Neuron (in vitro differentiated cells): ENCODE data around the gene CDH13.

ENCODE experiments used
- H2AFZ ChIP-seq: one replicate; pipeline ENCODE4 v1.6.1; 2013; ENCODE audit warnings: low read depth, mild to moderate bottlenecking, inconsistent platforms, low read length, moderate library complexity
- H3K27me3 ChIP-seq: one replicate; pipeline ENCODE4 v1.6.1; 2013; ENCODE audit warnings: low read length; ENCODE audit not compliant: insufficient read depth
- H3K36me3 ChIP-seq: one replicate; pipeline ENCODE4 v1.6.1; 2013; ENCODE audit warnings: low read length; ENCODE audit not compliant: insufficient read depth
- H3K4me1 ChIP-seq: one replicate; pipeline ENCODE4 v1.6.1; 2013; ENCODE audit warnings: low read length; ENCODE audit not compliant: insufficient read depth
- H3K4me3 ChIP-seq: 2 replicates; pipeline ENCODE4 v1.5.1; 2013; ENCODE audit warnings: mild to moderate bottlenecking, low read length, moderate library complexity
- H3K9me3 ChIP-seq: one replicate; pipeline ENCODE4 v1.6.1; 2013; ENCODE audit warnings: low read length

The CDH13 gene

DNA sequence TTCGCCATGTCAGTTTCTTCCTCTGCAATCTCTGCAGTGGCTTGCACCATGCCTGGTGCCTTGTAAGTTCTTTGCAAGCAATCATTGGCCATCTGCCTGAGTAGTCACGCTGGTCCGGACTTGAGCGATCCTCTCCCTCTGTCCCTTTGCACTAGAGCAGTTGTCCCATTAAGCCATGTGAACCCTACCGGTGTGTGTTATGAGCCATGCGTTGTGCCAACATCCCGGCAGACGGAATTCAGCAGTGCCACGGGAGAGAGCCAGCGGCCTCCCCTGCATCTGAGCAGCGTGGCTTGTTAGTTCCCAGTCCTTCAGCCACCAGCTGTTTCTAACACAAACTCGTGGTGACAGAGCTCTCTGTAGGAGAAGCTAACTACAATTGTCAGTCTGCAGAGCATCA lies 905.9 kb downstream of the CDH13 start:
- H3K9me3 ChIP-seq, result no peaks in the 10 kb centered on the region
- H3K4me3 ChIP-seq, result no peak overlapping the region
- H2AFZ ChIP-seq, result no peak overlapping the region
- no peaks in the 10 kb centered on the region for H3K27me3 ChIP-seq
- no peaks in the 10 kb centered on the region for H3K36me3 ChIP-seq
- no peaks in the 10 kb centered on the region for H3K4me1 ChIP-seq

DNA sequence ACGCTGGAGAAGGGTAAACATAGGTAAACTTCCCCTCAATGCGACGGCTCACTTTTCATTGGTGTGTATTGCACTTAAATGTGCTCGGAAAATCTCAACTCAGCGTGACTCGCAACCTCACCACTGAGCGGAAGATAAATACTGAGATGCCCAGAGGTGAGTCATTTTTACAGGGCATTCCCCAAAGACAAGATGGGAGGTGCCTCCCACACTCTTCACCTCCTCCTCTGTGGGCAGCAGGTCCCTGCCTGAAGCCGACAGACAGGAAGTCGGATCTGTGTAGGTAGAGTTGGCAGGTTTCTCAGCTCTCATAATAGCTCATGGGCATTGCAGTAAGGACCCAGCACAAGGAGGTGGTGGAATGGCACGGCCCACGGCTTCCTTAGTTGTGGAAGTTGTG lies 906.4 kb downstream of the CDH13 start:
- no peak overlapping the region for H2AFZ ChIP-seq
- H3K27me3 ChIP-seq, result no peaks in the 10 kb centered on the region
- H3K4me3 ChIP-seq, result no peak overlapping the region
- no peaks in the 10 kb centered on the region for H3K36me3 ChIP-seq
- no peaks in the 10 kb centered on the region for H3K4me1 ChIP-seq
- no peaks in the 10 kb centered on the region for H3K9me3 ChIP-seq

DNA sequence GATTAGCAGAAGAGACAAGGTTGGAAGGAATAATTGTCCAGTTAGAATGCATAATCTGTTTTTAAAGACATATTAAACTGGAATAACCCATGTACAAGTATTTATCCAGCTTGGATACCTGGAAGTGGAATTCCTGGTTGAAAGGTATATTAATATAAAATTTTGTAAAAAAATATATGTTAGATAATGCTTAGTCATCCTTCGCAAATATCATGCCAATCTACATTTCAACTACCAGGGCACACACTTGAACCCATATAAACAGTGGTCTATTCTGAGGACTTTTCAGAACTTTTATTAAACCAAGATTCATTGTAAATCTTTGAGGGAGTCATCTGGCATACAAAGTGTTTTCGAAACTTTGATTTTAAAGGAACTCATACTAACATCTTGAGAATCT lies 911.9 kb downstream of the CDH13 start:
- H3K4me1 ChIP-seq, result no peaks in the 10 kb centered on the region
- H3K4me3 ChIP-seq, result no peak overlapping the region
- H2AFZ ChIP-seq, result no peak overlapping the region
- no peaks in the 10 kb centered on the region for H3K27me3 ChIP-seq
- H3K9me3 ChIP-seq, result no peaks in the 10 kb centered on the region
- no peaks in the 10 kb centered on the region for H3K36me3 ChIP-seq

DNA sequence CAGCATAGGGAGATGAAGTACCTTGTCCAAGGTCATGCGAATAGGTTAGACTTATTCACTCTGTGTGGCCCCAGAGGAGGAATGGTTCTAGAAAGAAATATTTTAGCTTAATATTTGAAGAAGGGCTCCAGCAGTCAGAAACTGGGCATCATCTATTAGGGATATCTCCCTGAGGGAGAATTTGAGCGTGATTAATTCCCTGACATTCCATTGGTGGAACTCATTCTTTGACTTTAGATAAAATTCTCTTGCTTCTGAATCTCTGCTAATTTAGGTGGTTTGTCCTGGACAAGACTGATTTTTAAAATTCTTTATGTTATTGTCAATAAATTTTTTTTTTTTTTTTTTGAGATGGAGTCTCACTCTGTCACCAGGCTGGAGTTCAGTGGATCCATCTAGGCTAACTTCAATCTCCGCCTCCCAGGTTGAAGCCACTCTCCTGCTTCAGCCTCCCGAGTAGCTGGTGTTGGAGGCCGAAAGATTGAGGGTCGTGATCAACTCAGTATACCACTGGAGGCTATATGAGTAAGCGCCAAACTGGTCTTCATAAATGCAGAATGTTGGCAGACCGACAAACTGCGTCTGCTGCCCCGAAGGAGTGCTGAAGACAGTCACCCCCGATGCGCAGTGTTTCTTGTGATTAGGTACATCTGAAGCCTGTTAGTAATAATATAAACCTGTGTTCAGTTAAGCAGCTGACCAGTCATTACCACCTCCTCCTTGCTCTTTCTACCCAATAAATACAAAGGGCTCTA lies 913.1 kb downstream of the CDH13 start:
- Histone ChIP-seq H3K4me1 (no peaks in the 10 kb centered on the region), H3K4me3 (no peak overlapping the region), H3K36me3 (no peaks in the 10 kb centered on the region), H3K27me3 (no peaks in the 10 kb centered on the region), H3K9me3 (no peaks in the 10 kb centered on the region), H2AFZ (no peak overlapping the region)

DNA sequence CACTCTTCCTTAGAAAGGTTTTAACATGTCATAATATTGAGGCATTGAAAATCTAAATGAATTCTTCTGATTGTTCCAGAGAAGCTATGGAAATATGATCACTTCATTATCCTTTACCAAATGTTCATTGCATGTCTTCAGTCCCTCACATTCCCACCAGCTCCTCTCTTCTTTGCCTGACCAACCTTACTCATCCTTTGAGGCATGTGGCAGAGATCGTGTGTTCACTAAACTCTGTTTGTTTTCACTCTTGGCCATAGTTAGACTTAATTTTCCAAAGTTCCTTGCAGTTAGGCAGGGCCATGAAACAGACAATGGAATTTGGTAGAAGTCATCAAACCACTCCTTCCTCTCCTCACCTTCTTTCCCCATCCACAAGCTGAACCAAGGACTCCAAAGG lies 914.5 kb downstream of the CDH13 start:
- Histone ChIP-seq H3K9me3 (no peaks in the 10 kb centered on the region), H2AFZ (no peak overlapping the region), H3K27me3 (no peaks in the 10 kb centered on the region), H3K36me3 (no peaks in the 10 kb centered on the region), H3K4me1 (no peaks in the 10 kb centered on the region), H3K4me3 (no peak overlapping the region)

DNA sequence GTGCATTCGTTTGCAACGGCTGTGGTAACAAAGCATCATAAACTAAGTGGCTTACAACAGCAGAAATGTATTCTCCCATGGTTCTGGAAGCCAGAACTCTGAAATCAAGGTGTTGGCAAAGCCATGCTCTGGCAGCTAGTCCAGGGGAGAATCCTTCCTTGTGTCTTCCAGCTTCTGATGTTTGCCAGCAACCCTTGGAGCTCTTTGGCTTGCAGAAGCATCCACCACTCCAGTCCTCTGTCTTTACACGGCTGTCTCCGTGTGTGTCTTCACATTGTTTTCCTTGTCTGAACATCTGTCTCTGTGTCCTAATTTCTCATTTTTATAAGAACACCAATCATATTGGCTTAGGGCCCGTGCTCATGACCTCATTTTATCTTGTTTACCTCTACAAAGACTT lies 915.7 kb downstream of the CDH13 start:
- Histone ChIP-seq H3K27me3 (no peaks in the 10 kb centered on the region), H2AFZ (no peak overlapping the region), H3K4me3 (no peak overlapping the region), H3K9me3 (no peaks in the 10 kb centered on the region), H3K4me1 (no peaks in the 10 kb centered on the region), H3K36me3 (no peaks in the 10 kb centered on the region)

DNA sequence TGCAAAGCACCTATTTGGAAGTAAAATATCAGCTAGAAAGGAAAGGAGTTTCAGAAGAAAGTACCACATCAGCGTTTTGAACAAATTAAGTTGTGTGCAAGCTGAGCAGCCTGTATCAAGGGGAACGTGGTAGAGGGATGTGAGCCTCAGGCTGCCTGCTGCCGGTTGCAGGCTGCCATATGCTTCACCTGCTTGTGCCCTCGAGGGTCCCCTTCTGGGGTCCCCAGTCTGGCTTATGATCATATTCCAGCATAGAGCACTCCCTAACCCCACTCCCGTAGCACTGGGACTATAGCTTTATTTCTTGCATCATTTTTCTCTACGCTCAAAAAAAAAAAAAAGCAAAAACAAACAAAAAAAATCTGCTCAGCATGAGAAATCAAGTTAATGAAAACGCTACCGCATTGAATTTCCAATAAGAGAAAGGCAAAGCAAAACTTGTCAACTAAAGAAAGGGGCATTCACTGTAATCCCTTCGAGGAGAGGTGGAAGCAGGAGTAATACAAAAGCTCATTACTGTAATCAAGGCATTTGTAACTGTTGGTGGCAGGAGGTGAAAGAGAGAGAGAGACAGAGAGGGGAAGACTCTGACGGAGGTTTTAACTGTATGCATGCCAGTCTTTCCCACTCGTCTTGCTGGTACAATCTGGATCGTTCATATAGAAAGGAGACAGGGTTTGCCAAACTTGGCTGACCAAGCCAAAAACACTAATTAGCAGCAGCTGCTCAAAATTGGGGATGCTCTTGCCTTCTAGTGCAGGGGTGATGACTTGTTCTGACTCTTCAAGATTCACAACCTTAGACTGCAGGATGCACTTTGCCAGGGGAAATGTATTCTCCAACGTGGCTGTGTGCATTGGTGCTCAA lies 922.8 kb downstream of the CDH13 start:
- Histone ChIP-seq H3K9me3 (no peaks in the 10 kb centered on the region), H3K36me3 (no peaks in the 10 kb centered on the region), H3K4me3 (no peak overlapping the region), H3K4me1 (no peaks in the 10 kb centered on the region), H2AFZ (no peak overlapping the region), H3K27me3 (no peaks in the 10 kb centered on the region)

DNA sequence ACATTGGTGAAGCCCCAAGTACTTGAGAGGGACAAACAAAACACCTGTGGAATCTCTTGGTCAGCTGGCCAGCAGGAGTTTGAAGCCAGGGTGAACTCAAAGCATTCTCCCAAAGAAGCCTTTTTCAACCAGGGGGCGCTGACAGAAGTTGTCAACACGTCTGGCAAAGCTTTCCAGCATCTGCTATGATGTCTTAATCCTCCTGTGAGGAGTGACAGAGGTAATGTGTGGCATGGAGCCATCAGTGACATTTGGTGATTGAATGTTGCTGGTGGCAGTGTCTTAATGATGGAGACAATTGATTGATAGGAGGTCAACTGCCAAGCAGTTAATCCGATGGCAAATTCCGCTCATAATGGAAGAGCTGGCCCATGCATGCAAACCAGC lies 923.4 kb downstream of the CDH13 start:
- H3K27me3 ChIP-seq, result no peaks in the 10 kb centered on the region
- H2AFZ ChIP-seq, result no peak overlapping the region
- H3K4me1 ChIP-seq, result no peaks in the 10 kb centered on the region
- H3K9me3 ChIP-seq, result no peaks in the 10 kb centered on the region
- H3K4me3 ChIP-seq, result no peak overlapping the region
- no peaks in the 10 kb centered on the region for H3K36me3 ChIP-seq

DNA sequence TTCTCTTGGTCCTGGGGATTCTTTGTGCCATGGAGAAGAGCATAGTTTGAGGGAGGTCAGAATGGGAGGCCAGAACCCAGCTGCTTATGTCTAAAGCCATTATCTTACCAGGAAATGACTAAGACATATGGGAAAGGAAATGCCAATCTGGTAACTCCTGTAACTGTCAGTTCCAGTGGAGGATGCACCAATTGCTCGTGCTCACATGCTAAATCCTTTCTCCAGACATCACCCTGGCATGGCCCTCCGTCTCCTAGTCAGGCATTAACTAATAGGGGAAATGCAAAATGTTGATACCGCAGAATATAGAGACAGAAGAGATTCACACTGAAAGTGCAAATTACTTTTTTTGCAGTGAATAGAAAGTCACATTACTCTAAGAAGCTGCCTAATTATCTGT lies 925.5 kb downstream of the CDH13 start:
- Histone ChIP-seq H3K9me3 (no peaks in the 10 kb centered on the region), H3K4me3 (no peak overlapping the region), H3K36me3 (no peaks in the 10 kb centered on the region), H2AFZ (no peak overlapping the region), H3K27me3 (no peaks in the 10 kb centered on the region), H3K4me1 (no peaks in the 10 kb centered on the region)

DNA sequence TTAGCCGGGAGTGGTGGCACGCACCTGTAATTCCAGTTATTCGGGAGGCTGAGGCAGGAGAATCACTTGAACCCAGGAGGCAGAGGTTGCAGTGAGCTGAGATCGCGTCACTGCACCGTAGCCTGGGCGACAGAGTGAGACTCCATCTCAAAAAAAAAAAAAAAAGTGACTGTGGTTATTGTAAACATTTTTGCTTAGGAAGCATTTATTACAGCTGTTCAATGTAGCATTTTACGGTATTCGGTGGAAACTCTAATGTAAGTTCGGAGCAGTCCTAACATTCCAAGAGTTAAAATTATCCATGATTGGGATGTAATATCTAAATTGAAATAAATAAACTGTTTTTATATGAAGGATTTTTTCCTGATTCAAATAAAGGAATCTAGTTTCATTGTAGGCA lies 926.2 kb downstream of the CDH13 start:
- no peak overlapping the region for H2AFZ ChIP-seq

DNA sequence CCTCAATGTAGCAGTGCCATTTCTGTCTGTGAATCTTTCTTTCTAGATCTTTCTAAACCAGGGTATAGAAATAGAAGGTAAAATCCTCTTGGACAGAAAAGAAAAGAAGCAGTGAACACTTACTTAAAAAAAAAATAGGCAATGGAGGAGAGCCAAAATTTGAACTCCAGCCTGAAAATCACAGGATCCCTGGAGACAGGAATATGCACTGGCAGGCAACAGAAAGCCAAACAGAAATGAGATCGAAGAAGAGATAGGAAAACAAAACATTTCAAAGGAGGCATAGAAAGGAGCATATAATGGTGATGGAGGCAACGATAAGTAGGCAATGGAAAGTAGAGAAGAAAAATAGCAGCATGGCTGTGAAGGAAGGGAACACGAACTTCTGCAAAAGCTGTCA lies 927.3 kb downstream of the CDH13 start:
- no peaks in the 10 kb centered on the region for H3K9me3 ChIP-seq
- no peak overlapping the region for H2AFZ ChIP-seq
- H3K4me1 ChIP-seq, result no peaks in the 10 kb centered on the region
- no peaks in the 10 kb centered on the region for H3K36me3 ChIP-seq
- peaks cover 2% of the 10 kb centered on the region for H3K27me3 ChIP-seq
- no peak overlapping the region for H3K4me3 ChIP-seq

More for the DNA sequence above, 926.2 kb downstream of the CDH13 start:
- Histone ChIP-seq H3K4me1 (no peaks in the 10 kb centered on the region), H3K36me3 (no peaks in the 10 kb centered on the region), H3K9me3 (no peaks in the 10 kb centered on the region), H3K27me3 (peaks cover 2% of the 10 kb centered on the region), H3K4me3 (no peak overlapping the region)

DNA sequence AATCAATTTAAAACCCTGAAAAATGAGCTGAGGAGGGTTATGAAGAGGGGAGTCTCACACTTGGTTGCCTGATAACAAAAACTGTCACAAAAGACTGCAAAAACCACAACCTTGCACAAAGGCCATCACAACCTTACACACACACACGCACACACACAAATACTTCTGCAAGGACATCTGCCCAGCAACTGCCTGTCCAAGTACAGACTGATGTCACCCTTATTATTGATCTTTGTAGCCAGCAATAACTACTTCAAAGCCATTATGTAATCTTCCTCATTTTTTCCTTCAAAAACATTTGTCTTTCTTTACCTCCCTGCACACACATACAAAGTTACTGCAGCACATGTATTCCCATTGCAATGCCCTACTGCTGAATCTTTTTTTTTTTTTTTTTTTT lies 927.8 kb downstream of the CDH13 start:
- no peaks in the 10 kb centered on the region for H3K4me1 ChIP-seq
- no peaks in the 10 kb centered on the region for H3K9me3 ChIP-seq
- H3K4me3 ChIP-seq, result no peak overlapping the region
- peaks cover 2% of the 10 kb centered on the region for H3K27me3 ChIP-seq
- no peaks in the 10 kb centered on the region for H3K36me3 ChIP-seq
- H2AFZ ChIP-seq, result no peak overlapping the region

DNA sequence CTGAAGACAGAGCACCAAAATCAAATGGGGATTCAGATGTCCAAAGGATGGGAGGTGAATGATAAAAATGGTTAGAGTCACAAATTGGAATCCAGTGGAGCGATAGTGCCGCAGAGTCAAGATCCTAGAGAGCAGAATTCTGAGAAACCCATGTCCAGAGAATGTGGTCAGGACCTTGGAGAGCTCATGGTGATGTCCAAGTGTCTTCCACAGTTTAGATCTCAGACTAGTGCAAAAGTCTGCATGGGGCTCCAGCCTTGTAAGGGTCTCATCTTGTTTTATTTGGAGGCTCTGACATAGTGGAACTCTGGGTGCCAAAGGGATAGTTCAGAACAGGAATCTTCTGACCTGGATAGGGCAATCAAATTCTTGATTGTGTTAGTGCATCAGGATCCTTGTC lies 935.1 kb downstream of the CDH13 start:
- Histone ChIP-seq H3K36me3 (no peaks in the 10 kb centered on the region), H3K4me1 (no peaks in the 10 kb centered on the region), H2AFZ (no peak overlapping the region)

More for the DNA sequence above, 935.1 kb downstream of the CDH13 start:
- H3K4me3 ChIP-seq, result no peak overlapping the region
- no peaks in the 10 kb centered on the region for H3K9me3 ChIP-seq
- H3K27me3 ChIP-seq, result peaks cover 4% of the 10 kb centered on the region
